IMR-90 (cell line): ENCODE data around the gene LRCOL1.

Source experiments
- RFX5 ChIP-seq: IDR thresholded peaks from 2 replicates; pipeline ENCODE4 v1.8.0; 2012; ENCODE audit warnings: low read depth, mild to moderate bottlenecking, low read length, moderate library complexity
- TF ChIP-seq, protein P1 (sequence below): conservative IDR thresholded peaks from 2 replicates; pipeline ENCODE4 v1.5.1; 2012; ENCODE audit warnings: mild to moderate bottlenecking, low read depth, low read length, improper control_type of control experiment

DNA sequence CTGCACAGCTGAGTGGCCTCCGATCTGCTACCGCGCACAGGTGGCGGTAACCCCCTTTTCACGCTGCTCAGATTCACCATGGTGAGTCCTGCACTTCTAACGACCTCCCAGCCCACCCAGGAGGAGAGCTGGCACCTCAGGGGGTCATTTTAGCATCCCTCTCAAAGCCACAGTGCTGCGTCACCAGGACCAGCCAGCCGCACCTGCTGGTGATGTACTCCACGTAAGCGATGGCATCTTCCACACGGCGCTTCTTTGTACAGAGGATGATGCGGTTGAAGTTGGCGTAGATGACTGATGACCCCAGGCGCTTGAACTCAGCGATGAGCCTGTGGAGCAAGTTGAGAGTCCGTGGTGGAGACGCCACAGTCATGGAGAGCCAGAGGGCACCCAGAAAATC lies 27.4 kb upstream of the LRCOL1 start:
- no peak for TF ChIP-seq RFX5
- TF ChIP-seq, protein P1, sequence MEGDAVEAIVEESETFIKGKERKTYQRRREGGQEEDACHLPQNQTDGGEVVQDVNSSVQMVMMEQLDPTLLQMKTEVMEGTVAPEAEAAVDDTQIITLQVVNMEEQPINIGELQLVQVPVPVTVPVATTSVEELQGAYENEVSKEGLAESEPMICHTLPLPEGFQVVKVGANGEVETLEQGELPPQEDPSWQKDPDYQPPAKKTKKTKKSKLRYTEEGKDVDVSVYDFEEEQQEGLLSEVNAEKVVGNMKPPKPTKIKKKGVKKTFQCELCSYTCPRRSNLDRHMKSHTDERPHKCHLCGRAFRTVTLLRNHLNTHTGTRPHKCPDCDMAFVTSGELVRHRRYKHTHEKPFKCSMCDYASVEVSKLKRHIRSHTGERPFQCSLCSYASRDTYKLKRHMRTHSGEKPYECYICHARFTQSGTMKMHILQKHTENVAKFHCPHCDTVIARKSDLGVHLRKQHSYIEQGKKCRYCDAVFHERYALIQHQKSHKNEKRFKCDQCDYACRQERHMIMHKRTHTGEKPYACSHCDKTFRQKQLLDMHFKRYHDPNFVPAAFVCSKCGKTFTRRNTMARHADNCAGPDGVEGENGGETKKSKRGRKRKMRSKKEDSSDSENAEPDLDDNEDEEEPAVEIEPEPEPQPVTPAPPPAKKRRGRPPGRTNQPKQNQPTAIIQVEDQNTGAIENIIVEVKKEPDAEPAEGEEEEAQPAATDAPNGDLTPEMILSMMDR: no peak
